Motor neuron (in vitro differentiated cells): ENCODE data around the gene ZP1. TPM values are rescaled to one million over a fixed set of nuclear protein-coding genes. Genes with fewer than 3 reads are reported as not detected.

ENCODE experiments used
- ATAC-seq, 8 experiments: fragments of 200-7000 bp; cut with Tn5 transposase; replicated peaks in 6 of 8; 2 replicates each; pipeline ENCODE4 v1.8.0; 2021; ENCODE audit warnings: mild to moderate bottlenecking in 8 of 8, moderate library complexity in 8 of 8
- H3K27ac ChIP-seq, 2 donors: fragments of 250-450 bp; sonication (Bioruptor Pico); 2 replicates each; pipeline ENCODE4 v1.9.0; 2021; ENCODE audit warnings: antibody characterized with exemption in 2 of 2, mild to moderate bottlenecking in 2 of 2, moderate library complexity in 1 of 2
- H3K4me1 ChIP-seq, 2 donors: fragments of 250-450 bp; sonication (Bioruptor Pico); replicated peaks in 1 of 2; 2 replicates each; pipeline ENCODE4 v1.6.1; 2021; ENCODE audit warnings: antibody characterized with exemption in 2 of 2, mild to moderate bottlenecking in 2 of 2, moderate library complexity in 1 of 2
- H3K4me3 ChIP-seq, 5 donors: fragments of 250-450 bp; sonication (Bioruptor Pico); 2 replicates each; pipeline ENCODE4 v1.9.0; 2021; ENCODE audit warnings: antibody characterized with exemption in 5 of 5, mild to moderate bottlenecking in 5 of 5, moderate library complexity in 4 of 5
- WGBS, 10 experiments: fragments of 450-650 bp; shearing (Covaris generic); methylation state at CpG; one replicate each; pipeline ENCODE4 v1.0.0; 2022; 5-methylcytosine and 5-hydroxymethylcytosine counted together
- in situ Hi-C, 9 experiments: fragments of 400-800 bp; cut with MboI; loops; one replicate each; pipeline ENCODE4 v1.15.0; 2021; ENCODE audit warnings: low sequenced_read_pairs in 9 of 9, low pct_unique_long_range_greater_than_20kb in 2 of 9; ENCODE audit not compliant: unreplicated experiment in 9 of 9
- total RNA-seq, 8 experiments: library from RNA; unstranded; fragments of 300-600 nt; gene quantifications; 2 replicates each; pipeline versions ENCODE4 v1.2.3 to v1.2.4, GENCODE V29; 2022

The ZP1 gene
- total RNA-seq, 8 experiments from 2014 or later, result 0.56 to 0.95 (median 0.65) TPM; not detected in 4

DNA sequence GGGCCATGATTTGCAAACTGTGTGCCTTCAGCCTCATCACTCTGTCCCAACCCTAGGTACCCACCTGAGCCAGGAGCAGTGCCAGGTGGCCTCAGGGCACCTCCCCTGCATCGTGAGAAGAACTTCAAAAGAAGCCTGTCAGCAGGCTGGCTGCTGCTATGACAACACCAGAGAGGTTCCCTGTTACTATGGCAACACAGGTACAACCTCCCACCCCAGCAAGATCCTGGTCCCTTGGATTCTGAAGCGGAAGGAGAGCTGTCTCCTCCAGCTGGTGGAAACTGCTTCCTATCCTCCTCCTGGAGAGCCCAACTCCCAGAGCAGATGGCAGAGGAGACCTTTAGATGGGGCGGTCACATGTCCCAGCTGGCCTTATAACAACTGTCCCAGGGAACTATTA, 2.9 kb downstream of the ZP1 start:
- H3K4me3 ChIP-seq, result no peak overlapping the region
- peak in 4 of 8 experiments; percentile 34 to 46 (median 36) for ATAC-seq
- no peak overlapping the region for H3K27ac ChIP-seq
- H3K4me1 ChIP-seq, result no peaks in the 10 kb centered on the region
- in situ Hi-C loops, result no loop called here
- 38 to 100% (median 80%) methylated on average over 1 to 2 of the region's 3 CpGs; no CpG with 5 or more reads in 5 of the 10 experiments for WGBS, 10 experiments

DNA sequence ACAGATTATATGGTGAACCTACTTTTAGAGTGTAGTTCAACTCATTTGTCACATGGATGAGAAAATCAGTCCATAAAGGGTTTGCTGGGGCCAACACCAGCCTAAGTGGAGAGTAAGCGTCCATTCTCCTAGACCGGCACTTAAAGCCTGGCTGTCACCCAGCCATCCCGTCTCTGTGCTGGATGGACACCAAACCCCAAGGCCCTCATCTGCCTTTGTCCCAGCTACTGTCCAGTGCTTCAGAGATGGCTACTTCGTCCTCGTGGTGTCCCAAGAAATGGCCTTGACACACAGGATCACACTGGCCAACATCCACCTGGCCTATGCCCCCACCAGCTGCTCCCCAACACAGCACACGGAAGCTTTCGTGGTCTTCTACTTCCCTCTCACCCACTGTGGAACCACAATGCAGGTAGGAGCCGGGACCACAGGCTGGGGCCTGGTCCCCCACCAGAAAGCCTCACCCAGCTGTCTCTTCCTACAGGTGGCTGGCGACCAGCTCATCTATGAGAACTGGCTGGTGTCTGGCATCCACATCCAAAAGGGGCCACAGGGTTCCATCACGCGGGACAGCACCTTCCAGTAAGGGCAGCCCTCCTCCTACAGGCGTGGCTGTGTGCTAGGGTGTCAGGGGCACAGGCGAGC, 3.5 kb downstream of the ZP1 start:
- H3K4me3 ChIP-seq, result no peak overlapping the region
- no peak for ATAC-seq
- H3K27ac ChIP-seq, result no peak overlapping the region
- H3K4me1 ChIP-seq, result no peaks in the 10 kb centered on the region
- 72 to 100% (median 85%) methylated on average over 1 to 9 of the region's 13 CpGs; no CpG with 5 or more reads in 4 of the 10 experiments for WGBS, 10 experiments
- in situ Hi-C loops, result no loop called here

DNA sequence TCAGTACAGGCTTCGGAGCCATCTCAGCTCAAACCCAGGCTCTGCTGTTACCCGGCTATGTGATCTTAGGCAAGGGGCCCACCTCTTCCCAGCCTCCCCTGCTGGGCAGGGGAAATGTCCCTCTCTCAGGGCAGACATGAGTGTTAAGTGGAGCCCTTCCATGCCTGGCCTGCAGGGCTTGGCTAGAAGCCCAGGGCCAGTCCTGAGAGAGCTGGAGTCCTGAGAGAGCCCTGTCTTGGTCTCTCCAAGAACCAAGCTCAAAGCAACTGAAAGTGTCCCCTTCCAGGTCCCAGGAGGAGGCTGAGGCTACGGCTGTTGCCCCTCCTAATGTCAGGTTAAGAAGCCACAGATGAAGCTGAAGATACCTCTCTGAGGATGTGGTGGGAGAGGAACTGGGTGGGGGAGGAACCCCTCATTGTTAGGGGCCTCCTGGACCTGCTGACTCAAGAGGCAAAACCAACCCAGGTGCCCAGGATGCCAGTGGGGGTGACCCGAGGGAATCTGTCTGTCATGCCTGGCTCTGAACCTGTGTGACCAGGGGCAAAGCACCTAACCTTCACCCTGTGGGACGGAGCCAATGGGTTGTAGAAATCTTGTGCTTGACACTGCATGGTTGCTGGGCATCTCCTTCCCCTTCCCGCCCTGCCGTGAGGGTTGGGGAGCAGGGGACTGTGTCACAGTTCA, 4.2 kb downstream of the ZP1 start:
- Histone ChIP-seq H3K4me3 (no peak overlapping the region), H3K4me1 (no peaks in the 10 kb centered on the region), H3K27ac (no peak overlapping the region)
- ATAC-seq, result peak in 4 of 8 experiments; percentile 39 to 58 (median 51)
- in situ Hi-C loops, result no loop called here
- 67 to 100% (median 90%) methylated on average over 1 to 5 of the region's 7 CpGs; no CpG with 5 or more reads in 3 of the 10 experiments for WGBS, 10 experiments

DNA sequence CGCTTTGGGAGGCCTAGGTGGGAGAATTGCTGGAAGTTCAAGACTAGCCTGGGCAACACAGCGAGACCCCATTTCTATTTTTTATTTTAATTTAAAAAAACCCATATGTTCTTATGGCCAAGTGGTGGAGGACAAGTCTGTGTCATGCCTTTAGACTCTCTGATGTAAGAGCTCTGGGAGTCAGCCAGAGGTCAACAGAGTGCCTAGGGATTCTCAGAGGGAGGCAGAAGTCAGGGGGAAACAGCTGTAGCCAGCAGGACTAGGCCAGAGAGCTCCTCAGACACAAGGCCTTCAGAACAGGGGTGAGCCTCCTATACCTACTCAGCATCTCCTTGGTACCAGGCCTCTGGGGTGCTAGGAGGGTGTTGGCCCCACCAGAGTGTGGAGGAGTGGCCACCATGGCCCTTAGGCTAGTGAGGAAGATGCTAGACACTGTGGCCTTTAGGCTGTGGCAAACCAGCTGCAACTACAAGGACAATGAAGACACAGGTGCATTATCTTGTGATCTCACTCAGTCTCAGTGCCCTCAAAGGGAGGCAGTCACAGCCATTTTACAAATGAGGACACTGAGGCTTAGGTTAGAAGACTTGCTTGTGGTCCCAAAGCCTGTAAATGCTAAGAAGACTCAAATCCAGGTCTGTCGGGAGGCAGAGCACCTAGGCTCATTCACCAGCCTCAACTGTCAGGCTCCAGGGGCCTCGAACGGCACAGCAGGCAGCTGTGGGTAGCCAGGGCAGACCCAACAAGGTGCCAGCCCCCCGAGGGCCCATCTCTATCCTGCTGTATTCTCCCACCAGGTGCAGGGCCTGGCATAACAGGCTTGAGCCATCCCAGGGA, 5.0 kb downstream of the ZP1 start:
- no peaks in the 10 kb centered on the region for H3K4me1 ChIP-seq
- H3K4me3 ChIP-seq, result no peak overlapping the region
- WGBS, 10 experiments, result 60 to 100% (median 93%) methylated on average over 1 to 5 of the region's 6 CpGs; no CpG with 5 or more reads in 4 of the 10 experiments
- no peak overlapping the region for H3K27ac ChIP-seq
- ATAC-seq, result peak in 2 of 8 experiments; percentile 55
- in situ Hi-C loops, result no loop called here

DNA sequence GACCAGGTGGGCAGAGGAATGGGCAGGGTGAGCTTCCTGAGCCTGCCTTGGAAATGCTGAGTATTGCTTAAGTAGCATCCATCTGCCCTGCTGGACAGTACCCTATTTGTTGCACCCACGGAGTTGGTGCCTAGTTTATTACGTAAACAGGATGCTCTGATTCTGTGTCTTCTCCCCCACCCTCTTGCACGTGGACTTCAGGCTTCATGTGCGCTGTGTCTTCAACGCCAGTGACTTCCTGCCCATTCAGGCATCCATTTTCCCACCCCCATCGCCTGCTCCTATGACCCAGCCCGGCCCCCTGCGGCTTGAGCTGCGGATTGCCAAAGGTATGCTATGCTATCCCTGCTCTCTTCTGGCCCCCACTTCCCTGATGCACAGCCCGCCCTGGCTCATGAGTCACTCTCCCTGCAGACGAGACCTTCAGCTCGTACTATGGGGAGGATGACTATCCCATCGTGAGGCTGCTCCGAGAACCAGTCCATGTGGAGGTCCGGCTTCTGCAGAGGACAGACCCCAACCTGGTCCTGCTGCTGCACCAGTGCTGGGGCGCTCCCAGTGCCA, 5.7 kb downstream of the ZP1 start:
- Histone ChIP-seq H3K27ac (no peak overlapping the region), H3K4me3 (no peak overlapping the region), H3K4me1 (no peaks in the 10 kb centered on the region)
- peak in 5 of 8 experiments; percentile 27 to 80 (median 42) for ATAC-seq
- in situ Hi-C loops, result no loop called here
- WGBS, 10 experiments, result 32 to 64% (median 60%) methylated on average over 1 to 6 of the region's 16 CpGs; no CpG with 5 or more reads in 7 of the 10 experiments

DNA sequence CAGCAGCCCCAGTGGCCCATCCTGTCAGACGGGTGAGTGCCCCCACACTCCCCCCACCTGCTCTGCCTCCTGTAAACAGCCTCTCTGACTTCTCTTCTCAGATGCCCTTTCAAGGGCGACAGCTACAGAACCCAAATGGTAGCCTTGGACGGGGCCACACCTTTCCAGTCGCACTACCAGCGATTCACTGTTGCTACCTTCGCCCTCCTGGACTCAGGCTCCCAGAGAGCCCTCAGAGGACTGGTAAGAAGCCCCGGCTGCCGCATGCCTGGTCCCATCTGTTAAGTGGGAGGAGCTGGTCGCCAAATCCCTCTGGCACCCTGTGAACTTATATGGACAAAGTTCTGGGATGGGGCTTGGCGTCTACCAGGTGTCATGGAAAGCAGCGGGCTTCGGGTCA, 6.2 kb downstream of the ZP1 start:
- H3K4me3 ChIP-seq, result no peak overlapping the region
- in situ Hi-C loops, result no loop called here
- ATAC-seq, result no peak
- WGBS, 10 experiments, result 60 to 100% (median 89%) methylated on average over 1 to 5 of the region's 12 CpGs; no CpG with 5 or more reads in 6 of the 10 experiments
- no peaks in the 10 kb centered on the region for H3K4me1 ChIP-seq
- H3K27ac ChIP-seq, result no peak overlapping the region

DNA sequence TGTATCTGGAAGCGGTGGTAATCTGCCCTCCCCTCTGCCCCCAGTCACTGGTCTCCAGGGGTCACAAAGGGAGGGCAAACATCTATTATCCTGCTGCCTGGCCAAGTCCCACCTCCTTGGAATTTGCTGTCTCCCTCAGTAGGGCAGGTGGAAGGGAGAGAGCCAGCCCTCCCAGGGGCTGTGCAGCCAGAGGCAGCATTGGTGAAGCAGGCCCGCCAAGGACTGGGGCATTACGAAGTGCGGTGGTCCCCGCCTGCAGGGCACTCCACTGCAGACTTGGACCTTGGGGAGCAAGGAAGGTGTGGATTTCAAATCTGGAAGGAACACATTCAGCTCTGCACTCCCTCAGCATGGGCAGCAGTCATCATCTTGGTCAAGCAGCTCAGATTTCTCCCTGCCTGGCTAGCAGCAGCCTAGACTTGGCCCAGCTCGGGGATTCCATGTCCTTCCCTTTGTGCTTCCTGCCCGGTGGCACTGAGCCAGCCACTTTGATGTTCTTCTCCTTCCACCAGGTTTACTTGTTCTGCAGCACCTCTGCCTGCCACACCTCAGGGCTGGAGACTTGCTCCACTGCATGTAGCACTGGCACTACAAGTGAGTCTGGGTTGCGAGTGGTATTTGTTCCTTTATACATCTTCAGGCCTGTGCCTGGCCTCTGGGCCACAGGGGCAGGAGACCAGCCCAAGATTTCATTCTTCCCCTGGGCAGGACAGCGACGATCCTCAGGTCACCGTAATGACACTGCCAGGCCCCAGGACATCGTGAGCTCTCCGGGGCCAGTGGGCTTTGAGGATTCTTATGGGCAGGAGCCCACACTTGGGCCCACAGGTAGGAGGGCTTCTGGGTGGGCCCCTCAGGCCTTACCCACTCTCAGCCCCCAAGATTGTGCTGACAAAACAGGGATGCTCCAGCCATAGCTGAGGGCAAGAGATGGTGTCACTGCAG, 7.4 kb downstream of the ZP1 start:
- in situ Hi-C loops, result no loop called here
- H3K4me1 ChIP-seq, result no peaks in the 10 kb centered on the region

DNA sequence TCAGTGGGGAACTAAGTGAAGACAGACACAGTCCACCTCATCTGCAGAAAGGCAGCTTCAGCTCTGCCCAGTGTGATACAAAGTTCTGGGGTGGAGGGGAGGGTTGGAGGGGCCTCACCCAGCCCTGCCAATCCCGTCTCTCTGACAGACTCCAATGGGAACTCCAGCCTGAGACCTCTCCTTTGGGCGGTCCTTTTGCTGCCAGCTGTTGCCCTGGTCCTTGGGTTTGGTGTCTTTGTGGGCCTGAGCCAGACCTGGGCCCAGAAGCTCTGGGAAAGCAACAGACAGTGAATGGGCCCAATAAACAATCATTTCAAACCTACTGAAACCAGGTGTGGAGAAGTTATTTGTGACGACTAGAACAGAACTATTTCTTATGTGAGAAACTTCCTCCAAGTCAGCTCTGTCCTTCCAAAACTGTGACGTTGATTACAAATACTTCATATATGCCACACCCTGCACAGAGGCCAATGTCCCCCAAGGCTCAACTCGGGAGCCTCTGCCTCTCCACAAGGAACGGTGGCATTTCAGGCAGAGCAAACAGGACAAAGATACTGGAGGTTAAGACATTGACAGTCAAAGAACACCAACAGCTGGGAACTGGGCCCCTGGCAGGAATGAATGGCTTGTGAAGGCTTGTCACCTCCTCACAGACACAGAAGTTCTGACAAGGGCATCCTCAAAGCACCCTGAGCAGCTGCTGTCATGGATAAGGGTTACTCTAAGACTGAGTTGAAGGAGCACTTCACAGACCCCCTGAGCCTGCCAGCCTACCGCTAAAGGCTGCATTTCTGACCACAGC, 8.2 kb downstream of the ZP1 start:
- H3K27ac ChIP-seq, result no peak overlapping the region
- WGBS, 10 experiments, result 60 to 100% (median 91%) methylated on average over 1 to 4 of the region's 7 CpGs; no CpG with 5 or more reads in 2 of the 10 experiments
- in situ Hi-C loops, result no loop called here
- peak in 2 of 8 experiments; percentile 7 to 19 for ATAC-seq
- no peak overlapping the region for H3K4me3 ChIP-seq
- H3K4me1 ChIP-seq, result no peaks in the 10 kb centered on the region

More for the DNA sequence above, 7.4 kb downstream of the ZP1 start:
- no peak overlapping the region for H3K4me3 ChIP-seq
- WGBS, 10 experiments, result 88 to 100% (median 97%) methylated on average over 1 to 10 of the region's 13 CpGs; no CpG with 5 or more reads in 7 of the 10 experiments
- peak in 2 of 8 experiments; percentile 7 to 11 for ATAC-seq
- H3K27ac ChIP-seq, result no peak overlapping the region

DNA sequence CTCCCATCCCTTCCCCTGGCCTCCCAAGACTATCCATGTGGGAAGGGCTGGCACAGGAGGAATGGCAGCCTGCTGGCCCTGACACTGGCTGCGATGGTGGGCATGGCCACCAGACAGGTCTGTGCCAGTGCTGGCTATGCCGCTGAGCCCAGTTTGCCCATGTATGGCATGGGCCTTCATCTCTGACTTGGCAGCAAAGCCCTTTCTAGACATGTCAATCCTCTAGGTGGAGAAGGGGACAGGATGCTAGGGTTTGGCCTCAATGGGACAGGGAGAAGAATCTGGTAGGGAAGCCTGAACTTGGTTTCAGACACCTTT, 8.8 kb downstream of the ZP1 start:
- H3K4me3 ChIP-seq, result no peak overlapping the region
- ATAC-seq, result no peak
- H3K27ac ChIP-seq, result no peak overlapping the region
- WGBS, 10 experiments, result 100% methylated on average over 1 of the region's 2 CpGs; no CpG with 5 or more reads in 9 of the 10 experiments
- H3K4me1 ChIP-seq, result no peaks in the 10 kb centered on the region
- in situ Hi-C loops, result no loop called here

DNA sequence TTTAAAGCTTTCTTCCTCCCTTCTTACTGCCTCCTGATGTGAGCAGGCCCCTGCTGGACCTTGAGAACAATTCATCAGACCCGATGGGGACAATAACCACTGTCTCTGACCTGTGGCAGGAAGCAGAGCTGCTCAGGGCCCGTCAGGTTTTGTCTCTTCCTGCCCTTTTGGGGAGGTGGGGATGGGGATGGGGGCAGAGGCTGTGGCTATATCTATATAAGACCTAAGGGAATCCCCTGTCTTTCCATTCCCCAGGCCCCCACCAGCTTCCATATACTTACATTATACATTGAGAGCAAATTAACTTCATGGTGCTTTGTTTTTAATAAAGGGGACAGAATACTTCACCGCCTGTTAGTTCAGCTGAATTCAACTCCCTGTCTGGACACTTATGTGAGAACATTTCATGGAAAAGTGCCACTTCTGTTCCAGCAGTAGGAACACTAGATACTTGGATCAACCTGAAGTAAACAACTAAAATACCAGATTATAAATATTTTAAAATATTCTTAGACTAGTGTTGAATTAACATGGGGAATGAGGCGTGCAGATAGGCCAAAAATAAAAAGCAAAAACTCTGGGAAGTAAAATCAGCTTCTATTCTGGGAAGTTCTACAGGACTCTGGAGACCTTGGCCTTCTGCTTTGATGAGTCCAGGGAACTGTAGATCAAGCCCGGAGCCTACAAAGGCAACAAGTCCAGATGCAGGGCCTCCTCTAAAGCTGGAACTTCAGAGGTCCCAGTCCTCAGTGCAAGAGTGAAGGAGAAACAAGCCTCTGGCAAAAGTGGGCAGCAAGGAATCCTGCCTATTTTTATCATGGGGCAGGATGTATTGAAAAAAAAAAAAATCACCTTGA, 11.1 kb downstream of the ZP1 start:
- ATAC-seq, result no peak
- no peak overlapping the region for H3K4me3 ChIP-seq
- H3K4me1 ChIP-seq, result no peaks in the 10 kb centered on the region
- in situ Hi-C loops, result no loop called here
- H3K27ac ChIP-seq, result no peak overlapping the region
- WGBS, 10 experiments, result 40 to 100% (median 88%) methylated on average over 1 to 4 of the region's 5 CpGs; no CpG with 5 or more reads in 1 of the 10 experiments

DNA sequence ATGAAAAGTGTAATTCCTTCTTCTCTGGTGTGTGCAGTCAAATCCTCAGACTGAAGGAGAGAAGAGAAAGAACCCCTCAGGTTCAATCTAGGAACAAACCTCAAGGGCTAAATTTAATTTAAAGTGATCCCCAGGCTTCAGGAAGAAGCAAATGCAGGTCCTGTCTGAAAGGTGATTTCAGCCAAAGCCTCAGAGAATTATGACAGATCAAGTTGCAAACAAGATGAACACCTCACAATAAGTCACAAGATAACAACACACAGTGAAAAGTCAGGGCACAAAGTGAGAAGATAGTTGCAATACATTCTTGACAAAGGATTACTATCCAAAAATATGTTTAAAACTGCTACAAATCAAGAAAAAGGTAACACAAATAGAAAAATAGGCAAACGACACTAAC, 11.8 kb downstream of the ZP1 start:
- Histone ChIP-seq H3K4me1 (no peaks in the 10 kb centered on the region), H3K27ac (no peak overlapping the region), H3K4me3 (no peak overlapping the region)
- no peak for ATAC-seq
- 83 to 100% (median 95%) methylated on average over 1 of the region's 1 CpG for WGBS, 10 experiments
- in situ Hi-C loops, result no loop called here
